ENCODE measurements around the gene HTT. TPM values are rescaled to one million over a fixed set of nuclear protein-coding genes. Genes with fewer than 3 reads are reported as not detected.

HTT gene
- total RNA-seq, 2 experiments from 2014 or later: 56.9 to 62.6 TPM

DNA sequence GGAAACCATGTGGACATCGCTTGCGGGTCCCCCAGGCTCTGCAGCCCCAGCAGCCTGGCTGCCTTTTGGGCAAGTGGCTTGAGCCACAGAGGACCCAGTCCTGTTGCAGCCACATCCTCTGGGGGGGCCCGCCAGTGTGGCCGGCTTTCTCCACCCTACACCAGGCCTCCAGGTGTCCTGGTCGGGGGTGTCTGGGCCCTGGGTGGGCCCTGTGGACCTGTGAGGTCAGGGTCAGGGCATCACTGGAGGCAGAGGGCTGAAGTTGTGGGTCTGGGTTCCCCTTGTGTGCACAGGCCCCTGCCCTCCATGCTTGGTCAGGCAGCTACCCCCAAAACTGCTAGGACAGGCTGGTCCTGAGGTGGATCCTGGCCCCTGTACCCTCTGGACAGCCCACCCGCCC, 171.2 kb downstream of the HTT start:
- no peak overlapping the region for H3K4me3 ChIP-seq (ENCODE audit: low read length)
- peaks cover 9% of the 10 kb centered on the region for H3K4me1 ChIP-seq (ENCODE audit: insufficient read depth, low read length)
- Mint-ChIP-seq H3K4me3 (no peak overlapping the region), H3K4me1 (ENCODE audit: low read depth) (peaks cover 18% of the 10 kb centered on the region), H3K27me3 (no peaks in the 10 kb centered on the region), H3K27ac (no peak overlapping the region), H3K9me3 (no peaks in the 10 kb centered on the region), H3K36me3 (ENCODE audit: low read depth) (peaks cover 11% of the 10 kb centered on the region)
- DNase-seq (no peak), ATAC-seq (ENCODE audit: poor library complexity) (no peak)
- no peak for TF ChIP-seq CTCF (IDR thresholded peaks at IDR 0.05)
- peaks cover 2% of the 10 kb centered on the region for H3K36me3 ChIP-seq (ENCODE audit: insufficient read depth, low read length)
- POLR2A ChIA-PET: no interaction called here
- intact Hi-C loops (cut with DNase I, micrococcal nuclease): no loop called here
- CTCF ChIA-PET: no interaction called here
- H3K27me3 ChIP-seq (ENCODE audit: control insufficient read depth in 1 of 2, insufficient read depth in 2 of 2, low read length in 2 of 2): no peaks in the 10 kb centered on the region
- no peaks in the 10 kb centered on the region for H3K9me3 ChIP-seq (ENCODE audit: control insufficient read depth in 1 of 2, insufficient read depth in 1 of 2, low read length in 2 of 2)
- no peak overlapping the region for H3K27ac ChIP-seq (ENCODE audit: low read depth in 1 of 2, low read length in 2 of 2)

- H3K4me1 ChIP-seq (ENCODE audit: insufficient read depth, low read length): peaks cover 9% of the 10 kb centered on the region
- Mint-ChIP-seq H3K9me3 (no peaks in the 10 kb centered on the region), H3K27ac (no peak overlapping the region), H3K36me3 (ENCODE audit: low read depth) (peaks cover 5% of the 10 kb centered on the region), H3K4me3 (no peak overlapping the region), H3K27me3 (no peaks in the 10 kb centered on the region), H3K4me1 (ENCODE audit: low read depth) (peaks cover 18% of the 10 kb centered on the region)
- H3K27me3 ChIP-seq (ENCODE audit: control insufficient read depth in 1 of 2, insufficient read depth in 2 of 2, low read length in 2 of 2): no peaks in the 10 kb centered on the region
- intact Hi-C loops (cut with DNase I, micrococcal nuclease): no loop called here
- TF ChIP-seq CTCF (IDR thresholded peaks at IDR 0.05): no peak
- H3K4me3 ChIP-seq (ENCODE audit: low read length): no peak overlapping the region
- DNase-seq (no peak), ATAC-seq (ENCODE audit: poor library complexity) (no peak)
- H3K27ac ChIP-seq (ENCODE audit: low read depth in 1 of 2, low read length in 2 of 2): no peak overlapping the region
- no peaks in the 10 kb centered on the region for H3K9me3 ChIP-seq (ENCODE audit: control insufficient read depth in 1 of 2, insufficient read depth in 1 of 2, low read length in 2 of 2)
- CTCF ChIA-PET: interaction anchor here (0.6 kb wide), 1 partner anchor 620 kb away, joined by 3 read pairs; no protein-coding TSS in a partner anchor
- no peaks in the 10 kb centered on the region for H3K36me3 ChIP-seq (ENCODE audit: insufficient read depth, low read length)
- POLR2A ChIA-PET: no interaction called here
Measured at GRCh38 chr4:3246458-3247398, 172.2 kb downstream of the HTT start.

DNA sequence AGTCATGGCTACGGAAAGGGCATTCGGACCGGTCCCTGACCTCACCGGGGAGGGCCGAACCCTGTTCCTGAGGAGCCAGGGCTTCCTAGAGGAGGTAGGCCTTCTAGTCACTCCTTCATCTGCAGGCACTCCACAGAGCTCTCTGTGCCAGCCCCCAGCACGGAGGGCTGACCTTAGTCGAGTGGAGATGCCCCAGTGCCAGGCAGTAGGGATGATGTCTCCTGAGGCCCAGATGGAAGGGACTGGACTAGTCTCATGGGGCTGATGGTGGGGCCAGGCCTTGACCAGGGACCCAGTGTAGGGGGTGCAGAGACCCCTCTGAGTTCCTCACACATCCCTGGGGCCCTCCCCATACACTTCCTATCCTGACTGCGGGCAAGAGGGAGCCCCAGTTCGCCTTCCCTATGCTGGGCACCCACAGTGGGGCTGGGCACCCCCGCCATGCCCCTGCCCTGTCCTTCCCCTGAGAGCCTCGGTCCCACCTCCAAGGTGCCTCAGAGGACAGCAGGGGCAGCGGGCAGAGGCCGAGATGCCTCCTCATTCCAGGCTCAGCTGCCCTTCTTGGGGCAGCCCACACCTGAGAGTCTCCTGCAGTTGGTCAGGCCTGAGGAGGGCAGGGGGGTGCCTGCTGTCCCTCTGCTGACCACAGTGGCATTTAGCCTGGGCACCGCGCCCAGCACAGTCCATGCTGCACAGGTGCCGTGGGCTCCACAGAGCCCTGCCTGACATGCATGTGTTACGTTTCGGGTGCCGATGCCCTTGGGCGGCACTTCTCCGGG, 173.1 kb downstream of the HTT start:
- no peak for DNase-seq
- H3K27ac Mint-ChIP-seq: no peak overlapping the region
- no peaks in the 10 kb centered on the region for H3K9me3 ChIP-seq (ENCODE audit: control insufficient read depth in 1 of 2, insufficient read depth in 1 of 2, low read length in 2 of 2)
- no peaks in the 10 kb centered on the region for H3K36me3 ChIP-seq (ENCODE audit: insufficient read depth, low read length)
- no peaks in the 10 kb centered on the region for H3K9me3 Mint-ChIP-seq
- H3K27ac ChIP-seq (ENCODE audit: low read depth in 1 of 2, low read length in 2 of 2): no peak overlapping the region
- no peaks in the 10 kb centered on the region for H3K36me3 Mint-ChIP-seq (ENCODE audit: low read depth)
- no peak for TF ChIP-seq CTCF (IDR thresholded peaks at IDR 0.05)
- H3K27me3 ChIP-seq (ENCODE audit: control insufficient read depth in 1 of 2, insufficient read depth in 2 of 2, low read length in 2 of 2): no peaks in the 10 kb centered on the region
- no peaks in the 10 kb centered on the region for H3K27me3 Mint-ChIP-seq
- ATAC-seq (ENCODE audit: poor library complexity): no peak
- peaks cover 12% of the 10 kb centered on the region for H3K4me1 Mint-ChIP-seq (ENCODE audit: low read depth)
- POLR2A ChIA-PET: no interaction called here
- H3K4me3 Mint-ChIP-seq: no peak overlapping the region
- CTCF ChIA-PET: no interaction called here
- H3K4me1 ChIP-seq (ENCODE audit: insufficient read depth, low read length): peaks cover 9% of the 10 kb centered on the region
- intact Hi-C loops (cut with DNase I, micrococcal nuclease): no loop called here
- H3K4me3 ChIP-seq (ENCODE audit: low read length): no peak overlapping the region
